Right ventricle myocardium inferior (tissue), 1 donor: ENCODE data around the gene KIF5C. TPM values are rescaled to one million over a fixed set of nuclear protein-coding genes. Genes with fewer than 3 reads are reported as not detected.

Source experiments
- ATAC-seq: fragments of 200-7000 bp; cut with Tn5 transposase; one replicate; pipeline ENCODE4 v1.9.1; 2020; ENCODE audit warnings: mild to moderate bottlenecking, moderate library complexity
- DNase-seq: peaks from one replicate; pipeline ENCODE4 v3.0.0; 2021; ENCODE audit errors: missing footprints
- intact Hi-C: fragments of 100-400 bp; cut with DNase I; formaldehyde crosslinking; loops from one replicate; pipeline ENCODE4 v1.11.0; 2022
- total RNA-seq: library from RNA; stranded (reverse); fragmentation: NEBNext Ultra II Directional; extraction: Animal tissue kit (Norgen Biotek cat#: 25700); gene quantifications from one replicate; pipeline ENCODE4 v1.2.1, GENCODE V29; 2021
- donor health status: DM: no; HTN: yes; CAD: no; lungs with severe emphysema.

Gene KIF5C
- total RNA-seq, 1 donor from 2014 or later = 0.87 TPM

DNA sequence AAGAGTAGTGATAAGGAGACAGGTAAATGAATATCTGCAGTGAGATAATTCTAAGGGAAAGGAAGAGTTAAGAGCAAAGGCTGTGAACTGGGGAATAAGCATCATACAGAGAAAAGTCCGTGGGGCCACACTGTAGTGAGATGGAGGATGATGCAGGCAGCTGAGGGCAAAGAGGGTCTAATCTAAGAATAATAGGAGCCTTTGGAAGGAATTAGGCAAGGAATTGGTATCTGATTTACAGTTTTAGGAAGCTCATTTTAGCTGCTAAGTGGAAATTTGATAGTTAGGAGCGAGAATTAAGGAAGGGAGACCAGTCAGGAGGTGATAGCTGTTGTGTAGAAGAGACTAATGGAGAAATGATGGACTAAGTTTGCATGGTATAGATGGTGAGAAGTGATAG lies 43.5 kb downstream of the KIF5C start:
- intact Hi-C loops = no loop called here
- ATAC-seq = no peak
- DNase-seq = no peak

DNA sequence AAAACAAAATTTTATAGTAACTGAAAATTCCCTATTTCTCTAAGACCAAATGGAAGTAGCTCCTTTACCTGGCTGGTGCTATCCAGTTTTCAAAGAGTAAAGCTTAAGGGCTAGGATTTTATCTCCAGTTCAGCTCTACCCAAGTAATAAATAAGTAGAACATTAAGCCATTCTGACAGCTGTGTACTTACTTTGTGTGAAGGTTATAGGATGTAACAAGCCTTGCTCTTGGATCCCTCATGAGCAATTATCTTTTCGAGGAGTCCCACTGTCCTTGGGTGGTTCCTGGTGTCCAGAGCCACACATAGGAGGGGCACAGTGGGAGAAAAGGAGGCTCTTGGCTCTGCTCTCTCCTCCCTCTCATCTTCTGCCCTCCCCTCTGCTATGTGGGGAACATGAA lies 45.5 kb downstream of the KIF5C start:
- DNase-seq (no peak), ATAC-seq (no peak)
- intact Hi-C loops = no loop called here

DNA sequence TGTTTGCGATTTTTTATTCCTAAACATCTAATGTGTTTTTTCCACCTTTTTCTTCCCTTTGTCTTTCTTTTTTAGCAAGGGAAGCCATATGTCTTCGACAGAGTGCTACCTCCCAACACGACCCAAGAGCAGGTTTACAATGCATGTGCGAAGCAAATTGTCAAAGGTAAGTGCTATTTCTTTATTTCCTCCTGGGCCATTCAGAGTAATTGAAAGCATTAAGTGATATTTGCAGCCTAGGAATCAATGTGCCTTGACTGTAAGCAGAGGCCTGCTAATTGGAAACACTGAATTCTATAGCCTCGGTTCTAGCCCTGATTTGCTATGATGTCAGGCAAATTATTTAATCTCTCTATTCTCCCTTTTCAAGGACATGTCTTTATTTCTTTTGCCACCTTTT lies 47.0 kb downstream of the KIF5C start:
- DNase-seq (no peak), ATAC-seq (no peak)
- intact Hi-C loops = no loop called here

DNA sequence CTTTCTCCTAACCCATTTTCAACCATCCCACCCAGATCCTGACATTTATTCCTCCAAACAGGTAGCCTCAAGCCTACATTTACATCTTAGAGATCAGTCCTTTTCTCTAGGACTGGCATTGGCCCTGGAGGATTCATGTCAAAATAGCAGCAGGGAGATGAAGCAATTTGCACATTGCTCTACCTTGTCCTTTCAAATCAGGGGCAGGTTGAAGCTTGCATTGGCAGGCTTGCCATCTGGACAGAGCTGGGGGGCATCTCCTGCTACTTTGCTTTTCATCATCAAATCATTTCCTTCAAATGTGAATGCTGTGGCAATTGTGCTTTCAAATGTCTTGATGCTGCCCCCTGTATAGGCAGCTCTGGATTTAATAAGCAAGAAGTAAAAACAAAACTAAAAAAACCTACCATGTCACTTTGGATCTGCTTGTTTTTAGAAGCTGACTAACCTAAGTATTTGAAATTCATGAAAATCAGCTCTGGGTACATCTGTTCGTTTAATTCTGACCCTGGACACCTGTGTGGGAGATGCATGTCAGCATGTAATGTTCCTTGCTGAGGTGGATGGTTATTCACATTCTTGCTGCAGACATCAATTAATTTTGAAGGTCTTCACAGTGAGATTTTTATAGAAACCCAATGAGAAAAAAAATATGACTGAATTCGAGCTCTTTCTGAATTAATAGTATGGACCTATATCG lies 47.9 kb downstream of the KIF5C start:
- DNase-seq (no peak), ATAC-seq (no peak)
- intact Hi-C loops = no loop called here

DNA sequence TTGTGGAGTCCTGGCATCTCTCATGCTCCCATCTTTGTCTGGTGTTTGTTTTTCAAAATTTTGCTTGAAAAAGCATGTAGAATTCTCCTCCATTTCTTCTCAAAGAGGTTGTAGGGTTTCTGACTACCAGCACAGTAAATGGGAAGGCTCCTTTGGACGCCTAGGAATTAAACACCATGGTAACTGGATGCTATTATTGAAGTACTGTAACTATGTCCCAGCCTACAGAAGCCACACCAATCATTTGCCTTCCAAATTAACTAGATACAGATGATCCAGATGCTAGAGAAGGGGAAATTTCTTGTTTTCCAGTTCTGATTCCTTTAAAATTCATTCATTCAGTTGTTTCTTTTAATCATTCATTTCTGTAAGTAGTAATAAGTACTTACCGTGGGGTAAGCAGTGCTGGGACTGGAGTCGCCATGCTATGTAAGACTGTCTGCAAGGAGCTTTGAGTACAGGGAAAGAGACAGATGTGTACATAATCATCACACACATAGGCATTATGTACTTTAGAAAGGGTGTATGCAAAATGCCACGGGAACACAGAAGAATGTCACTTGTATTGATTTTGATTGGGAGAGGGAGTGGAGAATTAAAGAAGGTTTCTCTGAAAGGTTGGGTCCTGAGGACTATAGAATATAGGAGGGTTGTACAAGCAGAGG lies 49.6 kb downstream of the KIF5C start:
- ATAC-seq = no peak
- intact Hi-C loops = no loop called here
- no peak for DNase-seq

DNA sequence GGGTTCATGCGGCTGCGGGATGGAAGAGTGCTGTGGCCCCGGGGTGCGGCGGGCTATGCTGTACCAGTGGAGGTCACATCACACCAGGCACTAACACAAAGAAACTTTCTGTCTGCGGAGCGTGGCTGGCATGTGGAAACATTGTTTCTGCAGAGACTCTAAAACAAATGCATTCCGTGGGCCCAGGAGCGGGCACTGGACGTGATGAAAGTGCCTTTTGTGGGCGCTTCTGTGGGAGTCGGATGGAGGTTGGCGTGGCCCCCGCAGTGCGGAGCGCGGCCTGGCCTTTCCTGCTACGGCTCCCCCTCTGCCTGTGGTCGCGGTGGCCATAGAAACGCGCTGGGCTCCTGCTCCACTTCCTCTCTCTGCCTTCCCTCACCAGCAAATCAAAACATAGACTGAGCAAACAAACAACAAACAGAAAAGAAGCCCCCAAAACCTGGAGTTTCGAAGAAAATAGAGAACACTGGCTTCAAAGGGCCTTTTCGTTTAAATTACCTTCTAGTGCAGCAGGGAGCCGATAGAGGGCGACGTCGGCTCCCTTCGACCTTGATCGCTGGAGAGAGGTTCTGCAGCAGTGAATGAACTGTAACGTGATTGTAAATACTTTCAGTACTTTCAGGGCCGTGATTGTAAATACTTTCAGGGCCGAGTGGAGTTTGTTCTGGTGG lies 51.4 kb downstream of the KIF5C start:
- DNase-seq (no peak), ATAC-seq (peak; percentile 48)
- intact Hi-C loops = no loop called here

DNA sequence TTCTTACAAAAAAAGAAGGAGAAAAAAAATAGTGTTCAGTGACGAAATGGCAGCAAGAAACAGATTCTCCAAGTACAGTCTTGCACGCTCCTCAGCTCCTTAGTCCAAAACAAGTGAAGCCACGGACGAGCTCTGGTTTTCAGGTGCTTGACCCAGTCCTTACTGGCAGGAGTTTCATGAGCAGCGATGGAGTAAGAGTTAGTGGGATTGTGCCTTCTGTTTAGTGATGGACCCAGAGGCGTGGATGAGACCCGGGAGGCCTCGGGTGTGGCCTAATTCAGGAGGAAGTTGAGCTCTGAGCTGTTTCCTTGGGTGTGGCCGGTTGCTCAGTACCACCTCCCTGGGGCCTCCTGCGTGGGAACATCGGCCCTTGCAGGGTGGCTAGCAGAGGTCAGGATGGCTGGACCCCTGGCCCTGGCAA lies 52.0 kb downstream of the KIF5C start:
- DNase-seq (no peak), ATAC-seq (peak; percentile 50)
- intact Hi-C loops = no loop called here

DNA sequence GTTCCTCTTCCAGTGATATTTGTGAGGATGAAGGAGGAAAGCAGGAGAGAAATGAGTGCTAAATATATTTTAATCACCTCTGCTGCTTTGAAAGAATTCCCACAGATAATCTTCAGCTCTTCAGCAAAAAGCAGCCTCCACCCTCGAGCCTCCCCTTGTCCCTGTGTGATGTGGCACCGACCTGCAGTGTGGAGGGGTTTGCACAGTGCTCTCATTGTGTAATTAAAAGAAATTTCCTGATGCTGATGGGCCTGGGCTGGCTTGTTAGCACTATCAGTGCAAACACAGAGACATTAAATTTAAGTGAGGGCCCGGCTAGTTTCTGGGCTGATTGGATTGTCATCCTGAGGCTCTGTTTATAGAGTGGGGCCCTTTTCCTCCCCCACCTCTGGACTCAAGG lies 53.4 kb downstream of the KIF5C start:
- DNase-seq (no peak), ATAC-seq (no peak)
- intact Hi-C loops = no loop called here

DNA sequence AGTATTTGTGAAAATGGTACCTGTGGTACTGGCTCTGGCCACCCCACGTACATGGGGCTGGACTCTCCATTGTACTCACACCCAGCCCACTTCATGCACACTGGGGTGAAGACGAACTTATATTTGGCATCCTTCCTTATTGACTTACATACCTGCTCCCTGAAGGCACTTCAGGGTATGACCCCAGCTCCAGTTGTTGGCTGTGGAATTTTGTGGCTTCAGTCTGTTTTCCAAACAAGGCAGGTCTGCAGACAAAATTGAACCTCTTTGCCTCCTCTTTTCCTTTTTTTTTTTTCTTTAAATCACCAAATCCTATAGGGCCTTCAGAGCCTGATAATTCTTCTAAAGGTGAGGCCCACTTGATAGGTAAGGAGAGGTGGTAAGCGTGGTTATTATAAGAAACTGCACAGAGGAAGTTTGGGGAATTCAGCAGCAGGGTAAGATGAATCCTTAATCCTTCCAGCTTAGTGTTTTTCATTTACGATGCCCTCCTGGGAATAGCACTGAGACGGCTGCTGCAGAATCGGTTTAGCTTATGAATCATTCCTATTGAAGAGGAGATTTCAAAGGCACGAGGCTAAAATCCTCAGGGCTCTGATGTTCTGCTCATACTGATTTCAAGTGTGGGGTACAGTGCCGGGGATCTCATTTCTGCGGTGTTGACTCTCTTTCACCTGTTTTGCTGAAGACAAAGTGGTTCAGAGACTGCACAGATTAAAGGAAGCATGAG lies 55.2 kb downstream of the KIF5C start:
- intact Hi-C loops = no loop called here
- DNase-seq (no peak), ATAC-seq (no peak)

DNA sequence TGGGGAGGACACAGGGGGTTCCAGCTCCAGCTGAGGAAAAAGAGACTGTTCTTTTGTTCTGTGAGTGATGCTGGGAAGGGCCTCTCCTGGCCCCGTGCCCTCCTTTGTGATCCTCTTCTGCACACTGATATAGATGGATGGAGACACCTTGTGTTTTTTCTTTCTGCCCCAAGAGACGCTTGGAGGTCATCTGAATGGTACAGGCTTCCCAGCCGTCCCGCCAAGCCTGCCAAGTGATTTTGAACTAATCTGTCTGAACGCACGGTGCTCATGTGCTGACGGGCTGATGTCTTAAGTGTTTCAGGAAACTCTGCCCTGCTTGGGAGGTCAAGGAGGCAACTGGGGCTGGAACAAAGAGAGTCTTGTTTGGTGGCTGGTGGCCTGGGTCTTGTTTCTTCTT lies 57.5 kb downstream of the KIF5C start:
- intact Hi-C loops = no loop called here
- DNase-seq (no peak), ATAC-seq (no peak)

DNA sequence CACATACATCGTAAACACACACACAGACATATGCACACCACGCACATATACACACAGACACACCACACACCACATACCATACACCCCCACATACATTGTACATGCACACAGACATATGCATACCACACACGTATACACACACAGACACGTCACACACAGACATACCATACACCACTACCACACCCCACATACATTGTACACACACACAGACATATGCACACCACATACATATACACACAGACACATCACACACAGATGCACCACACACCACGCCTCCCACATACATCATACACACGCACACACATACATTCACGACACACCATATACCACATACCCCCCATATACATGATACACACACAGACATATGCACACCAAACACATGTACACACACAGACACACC lies 58.4 kb downstream of the KIF5C start:
- intact Hi-C loops = no loop called here
- DNase-seq = no peak
- ATAC-seq = no peak

DNA sequence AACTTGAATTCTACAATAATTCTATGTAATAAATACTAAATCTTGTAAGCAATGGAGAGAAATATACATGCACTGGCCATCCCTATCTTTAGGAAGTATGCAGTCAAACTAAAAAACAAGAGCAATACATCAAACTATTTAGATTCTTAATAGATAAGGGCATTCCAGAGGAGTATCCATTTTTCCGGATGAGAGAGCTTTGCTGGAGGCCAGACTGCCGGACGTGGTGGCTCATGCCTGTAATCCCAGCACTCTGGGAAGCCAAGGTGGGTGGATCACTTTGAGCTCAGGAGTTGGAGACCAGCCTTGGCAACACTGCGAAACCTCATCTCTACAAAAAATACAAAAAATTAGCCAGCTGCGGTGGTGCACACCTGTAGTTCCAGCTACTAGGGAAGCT lies 60.8 kb downstream of the KIF5C start:
- DNase-seq (no peak), ATAC-seq (no peak)
- intact Hi-C loops = no loop called here

DNA sequence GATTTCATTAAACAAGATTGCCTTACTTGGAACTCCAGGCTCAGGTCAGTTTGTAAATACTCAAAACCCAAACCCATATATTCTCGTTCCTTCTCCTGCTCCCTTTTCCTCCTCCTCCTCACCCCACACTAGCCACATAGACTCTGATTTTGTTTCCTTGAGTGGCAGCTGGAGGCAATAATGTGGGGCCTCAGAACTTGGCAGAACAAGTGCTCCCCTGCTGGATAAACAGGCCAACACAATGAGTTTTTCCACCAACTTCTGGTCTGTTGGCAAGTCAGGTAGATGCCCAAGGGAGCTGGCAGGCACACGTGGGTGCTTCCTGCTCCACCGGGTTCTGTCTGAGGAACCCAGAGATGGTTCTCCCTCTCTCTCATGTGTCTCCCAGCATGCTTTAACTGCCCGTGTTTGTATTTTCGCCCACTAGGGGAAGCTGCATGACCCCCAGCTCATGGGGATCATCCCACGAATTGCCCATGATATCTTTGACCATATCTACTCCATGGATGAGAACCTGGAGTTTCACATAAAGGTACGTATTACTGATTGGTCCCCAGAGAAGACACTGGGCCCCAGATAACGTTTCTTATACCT lies 61.9 kb downstream of the KIF5C start:
- DNase-seq = no peak
- ATAC-seq = no peak
- intact Hi-C loops = no loop called here

DNA sequence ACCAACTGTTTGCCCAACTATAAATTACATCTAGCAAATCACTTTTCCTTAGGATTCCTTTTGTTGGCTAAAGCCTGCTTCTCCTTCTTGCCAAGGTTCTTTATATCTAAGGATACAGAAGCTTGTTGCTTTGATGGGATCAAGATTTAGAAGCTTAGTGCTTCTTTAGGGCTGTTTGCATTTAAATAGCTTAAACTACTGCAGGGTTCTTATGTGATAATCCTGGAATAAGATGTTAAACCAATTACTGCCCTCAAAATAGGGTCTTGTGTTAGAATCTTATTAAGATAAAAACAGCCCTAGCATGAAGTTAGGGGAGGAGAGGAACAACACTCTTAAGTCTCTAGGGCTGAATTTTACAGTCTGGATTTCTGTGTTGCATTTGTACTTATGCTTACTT lies 64.2 kb downstream of the KIF5C start:
- intact Hi-C loops = no loop called here
- DNase-seq = no peak
- no peak for ATAC-seq

DNA sequence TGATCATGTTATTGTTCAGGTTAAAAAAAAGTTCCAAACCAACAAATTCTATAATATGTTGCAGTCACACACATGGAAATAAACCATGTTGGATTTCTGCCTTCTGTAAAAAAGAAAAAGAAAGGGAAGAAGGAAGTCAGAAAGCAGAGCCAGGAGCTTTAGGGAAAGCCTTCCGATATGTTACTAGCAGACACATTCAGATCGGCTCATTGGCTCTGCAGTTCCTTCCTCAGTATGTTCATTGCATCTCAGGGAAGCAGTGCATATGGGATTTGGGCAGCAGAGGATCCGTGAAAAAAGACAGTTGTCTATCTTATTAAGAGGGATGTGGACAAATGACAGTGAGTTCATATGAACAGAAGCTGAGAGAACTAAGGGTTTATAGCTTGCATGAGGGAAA lies 68.1 kb downstream of the KIF5C start:
- ATAC-seq (no peak), DNase-seq (no peak)
- intact Hi-C loops = no loop called here

DNA sequence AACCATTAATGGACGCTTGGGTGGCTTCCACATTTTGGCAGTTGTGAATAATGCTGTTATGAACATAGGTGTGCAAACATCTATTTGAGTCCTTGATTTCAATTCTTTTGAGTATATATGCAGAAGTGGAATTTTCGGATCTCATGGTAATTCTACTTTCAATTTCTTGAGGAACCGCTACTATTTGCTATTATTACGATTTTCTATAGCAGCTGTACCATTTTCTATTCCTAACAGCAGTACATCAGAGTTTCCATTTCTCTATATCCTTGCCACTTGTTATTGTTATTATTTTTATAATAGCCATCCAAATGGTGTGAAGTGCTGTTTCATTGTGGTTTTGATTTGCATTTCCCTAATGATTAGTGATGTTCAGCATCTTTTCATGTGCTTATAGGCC lies 69.5 kb downstream of the KIF5C start:
- DNase-seq = no peak
- ATAC-seq = no peak
- intact Hi-C loops = no loop called here

DNA sequence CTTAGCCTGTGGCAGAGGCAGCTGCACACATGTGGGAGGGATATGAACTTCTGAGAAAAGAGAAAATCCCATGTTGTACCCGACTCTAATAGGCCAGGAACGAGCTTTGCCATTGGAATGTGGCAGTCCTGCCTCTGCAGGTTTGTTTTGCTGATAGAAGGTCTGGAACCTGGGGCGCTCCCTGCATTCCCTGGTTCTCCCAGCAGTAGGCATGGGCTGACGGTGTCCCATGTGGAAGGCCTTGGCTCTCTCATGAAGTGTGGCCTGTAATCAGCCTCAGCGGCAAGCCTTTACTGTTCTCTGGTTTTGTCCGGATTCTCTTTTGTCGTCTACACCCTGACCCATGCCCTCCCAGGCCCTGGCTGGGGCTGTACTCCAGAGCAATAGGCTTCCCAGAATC lies 72.3 kb downstream of the KIF5C start:
- intact Hi-C loops = no loop called here
- no peak for ATAC-seq
- DNase-seq = no peak

DNA sequence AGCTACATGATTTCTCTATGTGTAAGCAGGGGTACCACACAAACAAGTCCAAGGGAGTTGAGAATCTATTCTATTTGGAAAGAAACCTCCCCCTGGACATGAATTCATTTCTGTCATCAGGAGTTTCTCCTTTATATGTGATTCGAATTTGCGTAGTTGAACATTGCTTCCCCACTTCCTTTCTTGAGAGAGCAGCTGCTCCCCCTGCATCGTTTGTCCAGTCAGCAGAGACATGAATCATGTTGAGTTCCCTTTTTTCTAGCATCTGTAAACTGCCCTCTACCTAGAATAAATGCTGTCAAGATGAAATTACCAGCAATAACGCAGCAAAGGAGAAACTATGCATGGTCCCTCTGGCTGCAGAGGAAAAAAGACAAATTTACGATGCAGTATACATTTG lies 73.8 kb downstream of the KIF5C start:
- no peak for ATAC-seq
- intact Hi-C loops = no loop called here
- DNase-seq = no peak

DNA sequence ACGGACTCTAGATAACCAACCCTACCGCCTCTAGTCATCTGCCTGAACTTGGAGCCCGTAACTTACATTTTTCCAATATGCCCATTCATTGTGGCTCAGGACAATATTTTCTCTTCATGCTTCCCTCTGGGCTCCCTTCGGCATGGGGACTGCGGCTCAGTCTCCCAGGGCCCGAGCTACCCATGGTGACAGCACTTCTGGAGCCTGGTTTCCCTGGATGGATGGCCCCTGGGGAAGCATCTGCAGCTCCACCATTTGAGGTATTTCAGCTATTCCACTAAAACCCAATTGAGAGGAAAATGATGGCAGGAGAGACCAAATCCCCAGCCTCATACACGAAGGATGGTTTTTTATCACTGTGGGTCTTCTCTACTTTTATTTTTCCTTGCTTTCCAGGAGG lies 74.3 kb downstream of the KIF5C start:
- no peak for DNase-seq
- intact Hi-C loops = no loop called here
- no peak for ATAC-seq
